Ammon's horn (tissue), 1 donor: ENCODE data around the gene PPP1R9A.

Source experiments
- DNase-seq: peaks from one replicate; pipeline ENCODE4 v3.0.0-alpha.2; 2016; ENCODE audit warnings: low spot score

The PPP1R9A gene

GRCh38 chr7:95263785-95264362, 356.5 kb downstream of the PPP1R9A start:
- no peak for DNase-seq

GRCh38 chr7:95264363-95264891, 357.0 kb downstream of the PPP1R9A start:
- DNase-seq, result no peak

- DNase-seq, result no peak
These were observed 358.2 kb downstream of the PPP1R9A start for GRCh38 chr7:95265634-95266033.

- no peak for DNase-seq
These were observed 360.4 kb downstream of the PPP1R9A start for GRCh38 chr7:95267754-95268153.

- no peak for DNase-seq
These were observed 362.2 kb downstream of the PPP1R9A start for GRCh38 chr7:95269640-95270039.

GRCh38 chr7:95276114-95276513, 368.7 kb downstream of the PPP1R9A start:
- no peak for DNase-seq

GRCh38 chr7:95279417-95279816, 372.0 kb downstream of the PPP1R9A start:
- DNase-seq, result no peak

- DNase-seq, result no peak
These were observed 378.7 kb downstream of the PPP1R9A start for GRCh38 chr7:95286096-95286495.

GRCh38 chr7:95290166-95290830, 382.9 kb downstream of the PPP1R9A start:
- DNase-seq, result no peak

GRCh38 chr7:95295397-95295796, 388.0 kb downstream of the PPP1R9A start:
- no peak for DNase-seq

- no peak for DNase-seq
These were observed 389.1 kb downstream of the PPP1R9A start for GRCh38 chr7:95296456-95296855.

GRCh38 chr7:95297041-95297440, 389.6 kb downstream of the PPP1R9A start:
- DNase-seq, result no peak

GRCh38 chr7:95298091-95298490, 390.7 kb downstream of the PPP1R9A start:
- no peak for DNase-seq

GRCh38 chr7:95303013-95303905, 395.9 kb downstream of the PPP1R9A start:
- no peak for DNase-seq

- DNase-seq, result no peak
These were observed 397.6 kb downstream of the PPP1R9A start for GRCh38 chr7:95304990-95305389.

GRCh38 chr7:95309951-95310350, 402.6 kb downstream of the PPP1R9A start:
- no peak for DNase-seq

- DNase-seq, result no peak
These were observed 404.0 kb downstream of the PPP1R9A start for GRCh38 chr7:95311389-95311788.

GRCh38 chr7:95312561-95312960, 405.2 kb downstream of the PPP1R9A start:
- no peak for DNase-seq

GRCh38 chr7:95316588-95316987, 409.2 kb downstream of the PPP1R9A start:
- no peak for DNase-seq

GRCh38 chr7:95317546-95317945, 410.2 kb downstream of the PPP1R9A start:
- no peak for DNase-seq

GRCh38 chr7:95317966-95318365, 410.6 kb downstream of the PPP1R9A start:
- DNase-seq, result no peak

- no peak for DNase-seq
These were observed 411.2 kb downstream of the PPP1R9A start for GRCh38 chr7:95318501-95319100.
